Left renal pelvis (tissue), 4 donors: ENCODE data around the gene TAX1BP1. TPM values are rescaled to one million over a fixed set of nuclear protein-coding genes. Genes with fewer than 3 reads are reported as not detected.
"Not testable (repeated sequence)": the region's sequence is repeated elsewhere in the genome, so short reads cannot be mapped to it uniquely, and the experiment has no call there.

Experiments used
- DNase-seq, 4 donors: peaks; one replicate each; pipeline ENCODE4 v3.0.0-alpha.2; 2013; ENCODE audit warnings: low read depth in 4 of 4, low spot score in 3 of 4
- polyA plus RNA-seq, 4 donors: library from polyadenylated mRNA; unstranded; fragments of 120-200 nt; gene quantifications; one replicate each; pipeline ENCODE4 v1.2.1, GENCODE V29; 2013; ENCODE audit not compliant: insufficient read length in 4 of 4

The TAX1BP1 gene
- polyA plus RNA-seq, 4 donors: 74.6 to 133 (median 117) TPM

GRCh38 chr7:27737616-27738015 is 2.3 kb upstream of the TAX1BP1 start:
- no peak for DNase-seq

GRCh38 chr7:27739301-27739908 is 557 bp upstream of the TAX1BP1 start:
- DNase-seq: peak in 1 of 4 donors; percentile 80

- DNase-seq: peak; percentile 64 to 75 (median 66)
These were observed 606 bp downstream of the TAX1BP1 start for GRCh38 chr7:27740449-27741086.

DNA sequence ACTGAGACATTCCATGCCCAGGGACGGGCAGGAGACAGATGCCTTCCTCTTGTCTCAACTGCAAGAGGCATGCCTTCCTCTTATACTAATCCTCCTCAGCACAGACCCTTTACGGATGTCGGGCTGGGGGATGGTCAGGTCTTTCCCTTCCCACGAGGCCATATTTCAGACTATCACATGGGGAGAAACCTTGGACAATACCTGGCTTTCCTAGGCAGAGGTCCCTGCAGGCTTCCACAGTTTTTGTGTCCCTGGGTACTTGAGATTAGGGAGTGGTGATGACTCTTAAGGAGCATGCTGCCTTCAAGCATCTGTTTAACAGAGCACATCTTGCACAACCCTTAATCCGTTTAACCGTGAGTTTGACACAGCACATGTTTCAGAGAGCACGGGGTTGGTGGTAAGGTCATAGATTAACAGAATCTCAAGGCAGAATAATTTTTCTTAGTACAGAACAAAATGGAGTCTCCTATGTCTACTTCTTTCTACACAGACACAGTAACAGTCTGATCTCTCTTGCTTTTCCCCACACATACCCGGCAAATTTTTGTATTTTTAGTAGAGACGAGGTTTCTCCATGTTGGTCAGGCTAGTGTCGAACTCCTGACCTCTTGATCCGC is 2.2 kb downstream of the TAX1BP1 start:
- DNase-seq: not testable (repeated sequence)

DNA sequence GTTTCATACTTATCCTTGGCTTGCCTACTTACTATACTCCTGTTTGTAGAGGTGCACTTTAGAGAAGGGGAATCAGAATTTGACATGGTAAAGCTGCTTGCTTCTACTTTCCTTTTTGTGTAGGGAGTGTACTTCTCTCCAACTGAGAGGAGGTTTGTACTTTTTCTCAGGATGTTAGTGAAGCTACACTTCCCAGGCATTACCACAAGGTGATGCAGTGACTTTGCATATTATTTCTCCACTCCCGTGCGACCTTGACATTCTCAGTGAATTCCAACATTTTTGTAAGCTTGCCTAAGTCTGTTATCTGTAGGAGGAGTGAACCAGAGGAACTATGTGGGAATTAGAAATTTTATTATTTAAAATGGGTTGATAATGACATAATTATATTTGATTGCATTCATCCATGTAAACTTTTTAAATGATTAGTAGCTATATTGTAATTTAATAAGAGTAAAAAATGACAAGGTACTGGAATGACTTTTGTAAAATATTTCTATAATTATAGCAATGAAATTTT is 5.2 kb downstream of the TAX1BP1 start:
- DNase-seq: peak in 3 of 4 donors; percentile 18 to 36 (median 32)

DNA sequence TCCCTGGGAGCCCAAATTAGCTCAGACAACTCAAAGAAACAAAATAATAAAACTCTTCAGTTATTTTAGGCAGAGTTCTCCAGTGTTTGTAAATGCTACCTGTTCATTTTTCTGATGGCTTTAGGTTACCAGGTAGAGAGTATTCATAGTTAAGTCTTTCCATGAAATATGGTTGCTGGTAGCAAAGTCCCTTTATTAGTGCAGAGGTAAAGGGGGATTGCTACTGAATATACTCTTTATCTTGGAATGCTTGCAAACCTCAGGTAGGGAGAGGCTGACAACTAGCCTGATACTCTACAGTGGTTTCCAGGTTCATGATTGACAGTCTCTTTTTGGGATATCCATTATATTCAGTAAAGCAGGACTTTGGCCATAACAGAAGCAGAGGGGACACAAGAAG is 6.5 kb downstream of the TAX1BP1 start:
- DNase-seq: no peak

- DNase-seq: no peak
These were observed 7.0 kb downstream of the TAX1BP1 start for GRCh38 chr7:27746978-27747377.

- no peak for DNase-seq
These were observed 7.8 kb downstream of the TAX1BP1 start for GRCh38 chr7:27747589-27748368.

- no peak for DNase-seq
These were observed 10.4 kb downstream of the TAX1BP1 start for GRCh38 chr7:27750316-27750715.

- DNase-seq: no peak
These were observed 12.1 kb downstream of the TAX1BP1 start for GRCh38 chr7:27751888-27752660.

DNA sequence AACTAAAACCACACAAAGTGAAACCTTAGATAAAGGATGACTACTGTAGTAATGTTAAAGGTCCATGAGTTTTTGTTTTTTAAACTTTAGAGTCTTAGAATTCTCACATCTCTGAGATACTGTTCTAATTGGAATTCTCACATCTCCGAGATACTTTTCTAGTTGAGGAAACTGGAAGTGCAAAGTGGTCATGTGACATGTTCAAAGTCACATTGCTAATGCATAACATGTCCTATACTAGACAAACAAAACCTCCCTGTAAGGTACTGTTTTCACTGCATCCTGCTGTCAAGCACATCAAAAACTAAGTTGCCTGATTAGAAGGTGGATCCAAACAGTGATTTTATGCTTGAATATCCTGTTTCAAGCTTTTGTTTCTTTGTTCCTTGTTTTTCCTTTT is 13.9 kb downstream of the TAX1BP1 start:
- DNase-seq: no peak

DNA sequence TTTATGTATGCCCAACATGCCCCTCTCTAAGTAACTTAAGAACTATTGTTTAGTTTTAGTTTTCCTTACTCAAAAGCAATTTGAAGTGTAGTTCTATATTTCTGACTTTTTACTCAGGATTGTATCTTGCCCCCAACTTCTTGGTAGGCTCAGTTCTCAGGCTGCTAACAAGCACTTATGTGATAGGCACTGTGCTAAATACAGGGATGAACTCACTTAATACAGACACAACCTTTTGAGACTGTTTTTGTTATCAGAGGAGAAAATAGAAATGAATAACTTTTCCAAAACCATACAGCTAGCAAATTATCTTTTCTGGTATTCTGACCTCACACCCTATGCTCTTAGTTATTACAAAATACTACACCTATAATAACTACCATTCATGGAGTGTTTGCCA is 16.3 kb downstream of the TAX1BP1 start:
- DNase-seq: no peak

GRCh38 chr7:27759491-27759890 is 19.5 kb downstream of the TAX1BP1 start:
- no peak for DNase-seq

DNA sequence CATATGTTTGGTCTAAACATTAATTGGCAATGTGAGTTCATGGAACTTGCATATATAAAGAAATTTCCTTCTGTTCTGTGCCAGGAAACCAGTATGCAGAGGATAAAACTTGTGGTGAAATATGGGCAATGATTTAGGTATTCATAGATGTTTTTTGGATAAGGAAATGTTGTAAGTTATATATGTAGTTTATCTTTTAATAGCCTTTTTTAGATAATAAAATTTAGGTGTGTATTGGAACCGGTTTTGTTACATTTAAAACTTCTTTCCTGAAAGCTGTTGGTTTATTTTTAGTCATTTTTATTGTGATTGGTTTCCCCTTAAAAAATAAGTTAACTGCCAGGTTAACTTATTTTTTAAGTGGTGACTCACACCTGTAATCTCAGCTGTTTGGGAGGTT is 22.1 kb downstream of the TAX1BP1 start:
- DNase-seq: no peak

GRCh38 chr7:27763983-27764508 is 24.1 kb downstream of the TAX1BP1 start:
- no peak for DNase-seq

GRCh38 chr7:27765841-27766240 is 25.9 kb downstream of the TAX1BP1 start:
- no peak for DNase-seq

DNA sequence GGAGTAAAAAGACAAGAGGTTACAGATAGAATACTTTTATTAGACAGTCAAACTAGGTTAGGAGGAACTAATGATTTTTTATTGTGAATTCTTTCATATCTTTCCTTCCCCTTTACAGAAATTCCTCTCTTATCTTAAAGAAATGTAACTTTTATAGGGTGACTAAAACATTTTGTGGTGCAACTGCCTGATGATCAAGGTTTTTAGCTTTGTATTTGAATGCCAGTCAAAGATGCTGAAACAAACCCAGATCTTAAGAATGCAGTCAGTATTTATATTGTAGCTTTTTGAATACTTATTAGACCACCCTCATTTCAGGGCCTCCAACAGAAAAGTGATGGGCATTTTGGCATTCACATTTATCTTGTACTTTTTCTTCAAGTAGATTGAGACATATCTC is 27.4 kb downstream of the TAX1BP1 start:
- no peak for DNase-seq

DNA sequence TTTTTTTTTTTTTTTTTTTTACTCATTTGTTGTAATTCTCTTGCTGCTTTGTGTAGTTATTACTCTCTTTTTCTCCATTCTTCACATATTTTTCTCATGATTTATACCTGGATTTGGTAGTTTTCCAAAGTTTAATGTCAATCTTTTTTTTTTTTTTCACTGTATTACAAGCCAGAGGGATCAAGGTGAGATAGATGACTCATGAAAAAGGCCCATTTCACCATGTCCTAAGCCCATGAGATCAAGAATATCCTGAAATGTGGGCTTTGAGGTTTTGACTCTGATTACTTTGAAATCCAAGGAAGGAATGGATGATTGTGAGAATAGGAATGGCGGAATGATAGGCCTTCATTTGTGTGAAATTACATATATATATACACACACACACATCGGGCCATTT is 31.1 kb downstream of the TAX1BP1 start:
- DNase-seq: no peak

DNA sequence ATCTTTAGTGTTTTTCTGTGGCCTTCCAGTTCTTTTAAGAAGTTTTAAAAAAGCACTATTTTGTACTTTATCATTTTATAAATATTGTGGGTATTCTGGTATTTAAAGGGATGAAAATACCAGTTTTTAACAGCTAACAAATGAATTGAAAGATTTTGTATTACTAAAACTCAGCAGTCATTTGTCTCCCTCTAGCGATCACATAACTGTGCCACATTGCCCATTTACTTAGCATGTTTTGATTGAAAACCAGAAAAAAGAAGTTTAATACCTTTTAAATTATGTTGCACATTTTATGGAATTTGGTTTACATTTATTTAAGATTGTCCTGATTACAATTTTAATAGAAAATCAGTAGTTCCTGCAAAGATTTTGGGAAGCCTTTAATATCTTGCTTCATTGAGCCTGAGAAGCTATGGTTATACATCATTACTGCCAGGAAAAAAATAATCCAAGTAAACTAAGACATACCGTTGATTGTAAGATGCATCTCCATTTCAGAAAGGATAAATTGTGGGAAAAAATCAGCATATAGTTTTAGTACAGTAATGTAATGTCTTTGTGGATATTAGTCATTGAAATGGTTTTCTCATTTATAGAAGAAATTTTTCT is 34.9 kb downstream of the TAX1BP1 start:
- no peak for DNase-seq

DNA sequence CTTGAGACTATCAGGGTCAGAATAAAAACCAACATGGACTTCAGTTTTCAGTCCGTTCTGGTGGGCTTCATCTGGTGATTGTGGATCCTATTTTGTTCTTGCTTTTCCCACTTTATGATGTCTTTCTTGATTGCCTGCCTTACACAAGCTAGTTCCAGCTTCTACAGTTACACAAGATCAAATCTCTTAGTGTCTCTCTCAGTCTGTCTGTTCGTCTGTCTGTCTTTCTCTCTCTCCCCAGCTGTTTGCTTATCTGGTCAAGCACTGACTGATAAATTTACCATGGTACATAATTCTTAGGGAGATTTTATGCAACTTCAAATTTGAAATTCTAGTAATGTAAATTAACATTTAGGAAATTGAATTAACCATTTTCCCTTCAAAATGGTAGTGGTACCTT is 35.8 kb downstream of the TAX1BP1 start:
- DNase-seq: no peak
